H1 (cell line): Measurements from ENCODE around the gene SLC1A4. TPM values are rescaled to one million over a fixed set of nuclear protein-coding genes. Genes with fewer than 3 reads are reported as not detected.

Experiments used
- CHD2 ChIP-seq: IDR thresholded peaks from 2 replicates; pipeline ENCODE4 v1.6.1; 2012; ENCODE audit warnings: low read length, improper control_type of control experiment
- HDAC6 ChIP-seq: IDR thresholded peaks from one replicate; pipeline ENCODE4 v1.7.1; 2012; ENCODE audit warnings: low read depth, mild to moderate bottlenecking, inconsistent platforms, low read length, moderate library complexity
- POLR2A ChIP-seq, 2 experiments: IDR thresholded peaks; 1 replicate in 1 of 2; 2 replicates in 1 of 2; pipeline ENCODE4 v1.6.1; 2011; ENCODE audit warnings: low read depth in 2 of 2, low read length in 2 of 2, mild to moderate bottlenecking in 2 of 2; ENCODE audit errors: control extremely low read depth in 1 of 2
- SIRT6 ChIP-seq: IDR thresholded peaks from one replicate; pipeline ENCODE4 v1.7.1; 2012; ENCODE audit warnings: low read length, inconsistent platforms
- polyA plus RNA-seq, 7 experiments: library from polyadenylated mRNA; depleted of rRNA in 3 of 7; stranded (reverse) in 5 of 7; unstranded in 2 of 7; fragments of >200 nt in 5 of 7; fragments of 200-250 nt in 2 of 7; gene quantifications; 1 replicate in 5 of 7; 2 replicates in 1 of 7; 4 replicates in 1 of 7; pipeline versions ENCODE4 v1.2.1 to v1.2.3, GENCODE V29; 2011 to 2013; ENCODE audit warnings: missing spikeins in 2 of 7, mixed read lengths in 2 of 7
- total RNA-seq: library from RNA; stranded (reverse); fragmentation: NEBNext Ultra II Directional; extraction: Animal tissue kit (Norgen Biotek cat#: 25700); gene quantifications from 2 replicates; pipeline ENCODE4 v1.2.1, GENCODE V29; 2021

Gene SLC1A4
- total and polyA plus RNA-seq, 2 of the 8 experiments (the other 6 are each of a cell fraction or from before 2014, with no cell fraction given): 0.44 to 0.86 TPM

- TF ChIP-seq SIRT6 (no peak), HDAC6 (no peak), CHD2 (no peak), POLR2A (IDR thresholded peaks at IDR 0.05; ENCODE audit: control extremely low read depth in 1 of 2, low read depth in 2 of 2, low read length in 2 of 2) (no peak)
These were observed 33.7 kb upstream of the SLC1A4 start (continued) for GRCh38 chr2:64955467-64955866.
